Measurements from ENCODE around the gene SEC23B. TPM values are rescaled to one million over a fixed set of nuclear protein-coding genes. Genes with fewer than 3 reads are reported as not detected.

SEC23B gene
- total and polyA plus RNA-seq, 2 of the 13 experiments (the other 11 are each of a cell fraction or from before 2014, with no cell fraction given): 114 to 120 TPM

- H4K20me1 ChIP-seq (ENCODE audit: insufficient read depth, low read length): no peaks in the 10 kb centered on the region
- CTCF ChIA-PET (ENCODE audit: low intra/inter-chr PET ratio, low total read pairs): no interaction called here
- POLR2A ChIA-PET: interaction anchor here (1.3 to 1.8 kb wide), 2 partner anchors 14 to 64 kb away, joined by 7 to 15 read pairs; partner anchors contain the start of gene SEC23B
- no peak overlapping the region for H2AFZ ChIP-seq (ENCODE audit: low read length)
- intact Hi-C loops (cut with micrococcal nuclease; ENCODE audit: unreplicated experiment) (no loop called here), in situ Hi-C loops (cut with HindIII; ENCODE audit: extremely low pct_ligation_motif_present, low pct_unique_long_range_greater_than_20kb) (no loop called here)
- H3K9ac ChIP-seq (ENCODE audit: insufficient read depth, low read depth, low read length): no peak overlapping the region
- peaks cover 28% of the 10 kb centered on the region for H3K4me1 ChIP-seq (ENCODE audit: insufficient read depth, low read length)
- FAIRE-seq (no peak), ATAC-seq (no peak), DNase-seq (ENCODE audit: low spot score) (no peak)
- H3K4me2 ChIP-seq (ENCODE audit: low read depth, low read length): no peak overlapping the region
- H3K27me3 ChIP-seq (ENCODE audit: control insufficient read depth in 1 of 2, insufficient read depth in 2 of 2, low read length in 2 of 2): no peaks in the 10 kb centered on the region; a peak in 1 of 5 replicates
- H3K36me3 ChIP-seq (replicated peaks in 1 of 2; ENCODE audit: control insufficient read depth in 1 of 2, insufficient read depth in 2 of 2, low read length in 2 of 2): peaks cover 0 to 12% of the 10 kb centered on the region in 2 experiments; a peak in 1 of 5 replicates
- 97% methylated on average over 2 of the region's 2 CpGs for WGBS (ENCODE audit: low lambda C conversion rate)
- peaks cover 23% of the 10 kb centered on the region for H3K79me2 ChIP-seq (ENCODE audit: insufficient read depth, low read length)
- H3K9me3 ChIP-seq (ENCODE audit: low read length): no peaks in the 10 kb centered on the region
- H3K27ac ChIP-seq (ENCODE audit: extremely low read length, insufficient read depth, low read length): no peak overlapping the region
- TF ChIP-seq ZXDC (CRISPR knock-in tag; IDR thresholded peaks at IDR 0.05) (no peak), NAIF1 (CRISPR knock-in tag; IDR thresholded peaks at IDR 0.05; ENCODE audit: borderline replicate concordance) (no peak), ATM (IDR thresholded peaks at IDR 0.05; ENCODE audit: borderline replicate concordance) (no peak), UBTF (CRISPR knock-in tag; IDR thresholded peaks at IDR 0.05) (no peak)
- no TSS peak for BruUV-seq (replicated peaks)
- no peak overlapping the region for H3K4me3 ChIP-seq (replicated peaks in 1 of 3; ENCODE audit: insufficient read depth in 1 of 3, low read depth in 2 of 3, low read length in 3 of 3)
These were observed 63.8 kb downstream of the SEC23B start for GRCh38 chr20:18571578-18571977.
